Forelimb muscle (tissue), 1 donor: ENCODE measurements around the gene EIF4E2. TPM values are rescaled to one million over a fixed set of nuclear protein-coding genes. Genes with fewer than 3 reads are reported as not detected.
"Not testable (repeated sequence)": the region's sequence is repeated elsewhere in the genome, so short reads cannot be mapped to it uniquely, and the experiment has no call there.

Experiments used
- DNase-seq: peaks from one replicate; pipeline ENCODE4 v3.0.0-alpha.2; 2013; ENCODE audit warnings: low read depth
- polyA plus RNA-seq: library from polyadenylated mRNA; unstranded; fragments of 120-200 nt; gene quantifications from one replicate; pipeline ENCODE4 v1.2.1, GENCODE V29; 2013; ENCODE audit not compliant: insufficient read length

Gene EIF4E2
- polyA plus RNA-seq, 1 donor, result 152 TPM

GRCh38 chr2:232522623-232523401, 27.7 kb upstream of the EIF4E2 start:
- no peak for DNase-seq

- DNase-seq, result no peak
Measured at GRCh38 chr2:232523402-232523681, 27.1 kb upstream of the EIF4E2 start.

GRCh38 chr2:232523682-232524597, 26.5 kb upstream of the EIF4E2 start:
- DNase-seq, result no peak

GRCh38 chr2:232524771-232525170, 25.7 kb upstream of the EIF4E2 start:
- DNase-seq, result no peak

- DNase-seq, result no peak
Measured at GRCh38 chr2:232525199-232525598, 25.3 kb upstream of the EIF4E2 start.

GRCh38 chr2:232525791-232526371, 24.6 kb upstream of the EIF4E2 start, which contains the start of gene CHRND:
Gene CHRND, plus strand, starts transcription at chr2:232526160. Its CDS starts 56 bp downstream, at chr2:232526216.
- no peak for DNase-seq

GRCh38 chr2:232526372-232526941, 24.0 kb upstream of the EIF4E2 start:
- no peak for DNase-seq

- no peak for DNase-seq
Measured at GRCh38 chr2:232527905-232528470, 22.5 kb upstream of the EIF4E2 start.

GRCh38 chr2:232528746-232529460, 21.6 kb upstream of the EIF4E2 start:
- DNase-seq, result no peak

GRCh38 chr2:232529806-232530547, 20.5 kb upstream of the EIF4E2 start:
- DNase-seq, result no peak

GRCh38 chr2:232530626-232531260, 19.7 kb upstream of the EIF4E2 start:
- no peak for DNase-seq

GRCh38 chr2:232532419-232532818, 18.1 kb upstream of the EIF4E2 start:
- no peak for DNase-seq

- not testable (repeated sequence) for DNase-seq
Measured at GRCh38 chr2:232532821-232533220, 17.7 kb upstream of the EIF4E2 start.

GRCh38 chr2:232533944-232534710, 16.4 kb upstream of the EIF4E2 start:
- DNase-seq, result no peak

GRCh38 chr2:232534940-232535651, 15.4 kb upstream of the EIF4E2 start:
- no peak for DNase-seq

- DNase-seq, result no peak
Measured at GRCh38 chr2:232535761-232536530, 14.5 kb upstream of the EIF4E2 start.

- DNase-seq, result no peak
Measured at GRCh38 chr2:232537079-232537478, 13.4 kb upstream of the EIF4E2 start.

GRCh38 chr2:232537499-232537898, 13.0 kb upstream of the EIF4E2 start:
- no peak for DNase-seq
